ENCODE data around the gene SIGLEC1.

The SIGLEC1 gene

GRCh38 chr20:3744037-3744436 lies 31.6 kb upstream of the SIGLEC1 start:
- Histone ChIP-seq H3K27me3 (ENCODE audit: control insufficient read depth, insufficient read depth, low read length) (peaks cover 38% of the 10 kb centered on the region), H3K4me3 (ENCODE audit: low read depth, low read length) (no peak overlapping the region), H3K27ac (ENCODE audit: low read depth, low read length) (no peak overlapping the region), H3K36me3 (ENCODE audit: control insufficient read depth, insufficient read depth, low read length) (no peaks in the 10 kb centered on the region), H3K9me3 (ENCODE audit: control insufficient read depth, insufficient read depth, low read depth, low read length) (no peaks in the 10 kb centered on the region), H3K9ac (ENCODE audit: low read length) (no peak overlapping the region), H3K4me1 (ENCODE audit: control insufficient read depth, insufficient read depth, low read length) (peaks cover 28% of the 10 kb centered on the region)

GRCh38 chr20:3743251-3743650 lies 30.9 kb upstream of the SIGLEC1 start:
- H3K9me3 ChIP-seq (ENCODE audit: control insufficient read depth, insufficient read depth, low read depth, low read length) = no peaks in the 10 kb centered on the region
- H3K9ac ChIP-seq (ENCODE audit: low read length) = no peak overlapping the region
- no peak overlapping the region for H3K4me3 ChIP-seq (ENCODE audit: low read depth, low read length)
- H3K36me3 ChIP-seq (ENCODE audit: control insufficient read depth, insufficient read depth, low read length) = no peaks in the 10 kb centered on the region
- H3K27me3 ChIP-seq (ENCODE audit: control insufficient read depth, insufficient read depth, low read length) = peaks cover 30% of the 10 kb centered on the region
- no peak overlapping the region for H3K27ac ChIP-seq (ENCODE audit: low read depth, low read length)
- H3K4me1 ChIP-seq (ENCODE audit: control insufficient read depth, insufficient read depth, low read length) = peaks cover 29% of the 10 kb centered on the region

GRCh38 chr20:3741836-3742458 lies 29.5 kb upstream of the SIGLEC1 start:
- Histone ChIP-seq H3K27me3 (ENCODE audit: control insufficient read depth, insufficient read depth, low read length) (peaks cover 17% of the 10 kb centered on the region), H3K36me3 (ENCODE audit: control insufficient read depth, insufficient read depth, low read length) (no peaks in the 10 kb centered on the region), H3K4me1 (ENCODE audit: control insufficient read depth, insufficient read depth, low read length) (peaks cover 29% of the 10 kb centered on the region), H3K9ac (ENCODE audit: low read length) (no peak overlapping the region), H3K9me3 (ENCODE audit: control insufficient read depth, insufficient read depth, low read depth, low read length) (no peaks in the 10 kb centered on the region), H3K4me3 (ENCODE audit: low read depth, low read length) (no peak overlapping the region), H3K27ac (ENCODE audit: low read depth, low read length) (no peak overlapping the region)

GRCh38 chr20:3740615-3741301 lies 28.4 kb upstream of the SIGLEC1 start:
- Histone ChIP-seq H3K27ac (ENCODE audit: low read depth, low read length) (no peak overlapping the region), H3K36me3 (ENCODE audit: control insufficient read depth, insufficient read depth, low read length) (no peaks in the 10 kb centered on the region), H3K4me3 (ENCODE audit: low read depth, low read length) (no peak overlapping the region)

GRCh38 chr20:3739926-3740451 lies 27.6 kb upstream of the SIGLEC1 start:
- peaks cover 3% of the 10 kb centered on the region for H3K27me3 ChIP-seq (ENCODE audit: control insufficient read depth, insufficient read depth, low read length)
- H3K4me3 ChIP-seq (ENCODE audit: low read depth, low read length) = no peak overlapping the region
- H3K36me3 ChIP-seq (ENCODE audit: control insufficient read depth, insufficient read depth, low read length) = no peaks in the 10 kb centered on the region
- no peaks in the 10 kb centered on the region for H3K9me3 ChIP-seq (ENCODE audit: control insufficient read depth, insufficient read depth, low read depth, low read length)
- H3K27ac ChIP-seq (ENCODE audit: low read depth, low read length) = no peak overlapping the region
- H3K9ac ChIP-seq (ENCODE audit: low read length) = no peak overlapping the region
- peaks cover 23% of the 10 kb centered on the region for H3K4me1 ChIP-seq (ENCODE audit: control insufficient read depth, insufficient read depth, low read length)

More at GRCh38 chr20:3740615-3741301, 28.4 kb upstream of the SIGLEC1 start:
- Histone ChIP-seq H3K27me3 (ENCODE audit: control insufficient read depth, insufficient read depth, low read length) (peaks cover 8% of the 10 kb centered on the region), H3K4me1 (ENCODE audit: control insufficient read depth, insufficient read depth, low read length) (peaks cover 28% of the 10 kb centered on the region), H3K9ac (ENCODE audit: low read length) (no peak overlapping the region), H3K9me3 (ENCODE audit: control insufficient read depth, insufficient read depth, low read depth, low read length) (no peaks in the 10 kb centered on the region)

- H3K4me1 ChIP-seq (ENCODE audit: control insufficient read depth, insufficient read depth, low read length) = peaks cover 23% of the 10 kb centered on the region
- no peak overlapping the region for H3K9ac ChIP-seq (ENCODE audit: low read length)
- H3K27me3 ChIP-seq (ENCODE audit: control insufficient read depth, insufficient read depth, low read length) = peaks cover 3% of the 10 kb centered on the region
- H3K9me3 ChIP-seq (ENCODE audit: control insufficient read depth, insufficient read depth, low read depth, low read length) = no peaks in the 10 kb centered on the region
- H3K27ac ChIP-seq (ENCODE audit: low read depth, low read length) = no peak overlapping the region
- no peak overlapping the region for H3K4me3 ChIP-seq (ENCODE audit: low read depth, low read length)
- H3K36me3 ChIP-seq (ENCODE audit: control insufficient read depth, insufficient read depth, low read length) = no peaks in the 10 kb centered on the region
Observed at GRCh38 chr20:3739054-3739925, 26.9 kb upstream of the SIGLEC1 start.

- H3K9me3 ChIP-seq (ENCODE audit: control insufficient read depth, insufficient read depth, low read depth, low read length) = no peaks in the 10 kb centered on the region
- H3K9ac ChIP-seq (ENCODE audit: low read length) = no peak overlapping the region
- no peak overlapping the region for H3K27ac ChIP-seq (ENCODE audit: low read depth, low read length)
- peaks cover 8% of the 10 kb centered on the region for H3K27me3 ChIP-seq (ENCODE audit: control insufficient read depth, insufficient read depth, low read length)
- no peaks in the 10 kb centered on the region for H3K36me3 ChIP-seq (ENCODE audit: control insufficient read depth, insufficient read depth, low read length)
- H3K4me3 ChIP-seq (ENCODE audit: low read depth, low read length) = no peak overlapping the region
- peaks cover 26% of the 10 kb centered on the region for H3K4me1 ChIP-seq (ENCODE audit: control insufficient read depth, insufficient read depth, low read length)
Observed at GRCh38 chr20:3738111-3739053, 26.0 kb upstream of the SIGLEC1 start.

GRCh38 chr20:3735768-3736167 lies 23.4 kb upstream of the SIGLEC1 start:
- peaks cover 31% of the 10 kb centered on the region for H3K27me3 ChIP-seq (ENCODE audit: control insufficient read depth, insufficient read depth, low read length)
- no peaks in the 10 kb centered on the region for H3K9me3 ChIP-seq (ENCODE audit: control insufficient read depth, insufficient read depth, low read depth, low read length)
- no peak overlapping the region for H3K4me3 ChIP-seq (ENCODE audit: low read depth, low read length)
- H3K9ac ChIP-seq (ENCODE audit: low read length) = no peak overlapping the region
- H3K4me1 ChIP-seq (ENCODE audit: control insufficient read depth, insufficient read depth, low read length) = peaks cover 30% of the 10 kb centered on the region
- H3K36me3 ChIP-seq (ENCODE audit: control insufficient read depth, insufficient read depth, low read length) = no peaks in the 10 kb centered on the region
- H3K27ac ChIP-seq (ENCODE audit: low read depth, low read length) = no peak overlapping the region

- Histone ChIP-seq H3K4me1 (ENCODE audit: control insufficient read depth, insufficient read depth, low read length) (peaks cover 18% of the 10 kb centered on the region), H3K27ac (ENCODE audit: low read depth, low read length) (no peak overlapping the region), H3K9me3 (ENCODE audit: control insufficient read depth, insufficient read depth, low read depth, low read length) (no peaks in the 10 kb centered on the region), H3K9ac (ENCODE audit: low read length) (no peak overlapping the region), H3K4me3 (ENCODE audit: low read depth, low read length) (no peak overlapping the region), H3K27me3 (ENCODE audit: control insufficient read depth, insufficient read depth, low read length) (peaks cover 39% of the 10 kb centered on the region), H3K36me3 (ENCODE audit: control insufficient read depth, insufficient read depth, low read length) (no peaks in the 10 kb centered on the region)
Observed at GRCh38 chr20:3734111-3734843, 21.9 kb upstream of the SIGLEC1 start.

Data from HUES6 (cell line).